Smooth muscle cell (in vitro differentiated cells): ENCODE measurements around the gene C1QTNF8. TPM values are rescaled to one million over a fixed set of nuclear protein-coding genes. Genes with fewer than 3 reads are reported as not detected.

Experiments used
- DNase-seq: peaks from one replicate; lab custom pipeline; 2025; ENCODE audit not compliant: unreplicated experiment; lab: John Stamatoyannopoulos, UW
- H2AFZ ChIP-seq: fragments of 200-600 bp; sonication (generic); 2 replicates; pipeline ENCODE4 v1.6.0; 2016; ENCODE audit warnings: antibody characterized with exemption, low read depth, mild to moderate bottlenecking
- H3F3A ChIP-seq: fragments of 200-600 bp; sonication (generic); 2 replicates; pipeline ENCODE4 v1.6.0; 2017; ENCODE audit warnings: antibody characterized with exemption, low read depth
- H3K27ac ChIP-seq: fragments of 200-600 bp; sonication (generic); 2 replicates; pipeline ENCODE4 v1.5.1; 2016; ENCODE audit warnings: low read depth, mild to moderate bottlenecking
- H3K27me3 ChIP-seq: fragments of 200-600 bp; sonication (generic); 2 replicates; pipeline ENCODE4 v1.6.1; 2016; ENCODE audit warnings: low read depth, mild to moderate bottlenecking
- H3K36me3 ChIP-seq: fragments of 200-600 bp; sonication (generic); 2 replicates; pipeline ENCODE4 v1.5.1; 2016; ENCODE audit warnings: low read depth
- H3K4me1 ChIP-seq: fragments of 200-600 bp; sonication (generic); 2 replicates; pipeline ENCODE4 v1.5.1; 2016; ENCODE audit warnings: low read depth
- H3K4me2 ChIP-seq: fragments of 200-600 bp; sonication (generic); 2 replicates; pipeline ENCODE4 v1.6.0; 2016; ENCODE audit warnings: mild to moderate bottlenecking
- H3K4me3 ChIP-seq: fragments of 200-600 bp; sonication (generic); 2 replicates; pipeline ENCODE4 v1.5.1; 2016; ENCODE audit warnings: mild to moderate bottlenecking
- H3K79me2 ChIP-seq: fragments of 200-600 bp; sonication (generic); 2 replicates; pipeline ENCODE4 v1.6.0; 2016; ENCODE audit warnings: low read depth, mild to moderate bottlenecking
- H3K9ac ChIP-seq: fragments of 200-600 bp; sonication (generic); 2 replicates; pipeline ENCODE4 v1.6.0; 2016; ENCODE audit warnings: low read depth
- H3K9me3 ChIP-seq: fragments of 200-600 bp; sonication (generic); replicated peaks from 2 replicates; pipeline ENCODE4 v1.5.1; 2016; ENCODE audit warnings: low read depth
- H4K20me1 ChIP-seq: fragments of 200-600 bp; sonication (generic); 2 replicates; pipeline ENCODE4 v1.6.0; 2016; ENCODE audit warnings: low read depth
- CTCF ChIP-seq: fragments of 200-600 bp; sonication (generic); IDR thresholded peaks from 2 replicates; pipeline ENCODE4 v1.5.1; 2017; ENCODE audit warnings: borderline replicate concordance, mild to moderate bottlenecking, antibody characterized with exemption; ENCODE audit not compliant: insufficient read depth, poor library complexity, severe bottlenecking
- WGBS: methylation state at CpG from one replicate; pipeline ENCODE4 v1.1.7; 2016; ENCODE audit warnings: low lambda C conversion rate; 5-methylcytosine and 5-hydroxymethylcytosine counted together
- polyA plus RNA-seq: library from polyadenylated mRNA; unstranded; fragments of >200 nt; fragmentation: Nextera tagmentation; extraction: Ambion mirVana; gene quantifications from 2 replicates; pipeline ENCODE4 v1.2.1, GENCODE V29; 2016
- total RNA-seq: library from RNA; depleted of rRNA; stranded (reverse); fragments of >200 nt; gene quantifications from 2 replicates; pipeline ENCODE4 v1.2.3, GENCODE V29; 2014

Gene C1QTNF8
- total and polyA plus RNA-seq, 2 experiments from 2014 or later: not detected

DNA sequence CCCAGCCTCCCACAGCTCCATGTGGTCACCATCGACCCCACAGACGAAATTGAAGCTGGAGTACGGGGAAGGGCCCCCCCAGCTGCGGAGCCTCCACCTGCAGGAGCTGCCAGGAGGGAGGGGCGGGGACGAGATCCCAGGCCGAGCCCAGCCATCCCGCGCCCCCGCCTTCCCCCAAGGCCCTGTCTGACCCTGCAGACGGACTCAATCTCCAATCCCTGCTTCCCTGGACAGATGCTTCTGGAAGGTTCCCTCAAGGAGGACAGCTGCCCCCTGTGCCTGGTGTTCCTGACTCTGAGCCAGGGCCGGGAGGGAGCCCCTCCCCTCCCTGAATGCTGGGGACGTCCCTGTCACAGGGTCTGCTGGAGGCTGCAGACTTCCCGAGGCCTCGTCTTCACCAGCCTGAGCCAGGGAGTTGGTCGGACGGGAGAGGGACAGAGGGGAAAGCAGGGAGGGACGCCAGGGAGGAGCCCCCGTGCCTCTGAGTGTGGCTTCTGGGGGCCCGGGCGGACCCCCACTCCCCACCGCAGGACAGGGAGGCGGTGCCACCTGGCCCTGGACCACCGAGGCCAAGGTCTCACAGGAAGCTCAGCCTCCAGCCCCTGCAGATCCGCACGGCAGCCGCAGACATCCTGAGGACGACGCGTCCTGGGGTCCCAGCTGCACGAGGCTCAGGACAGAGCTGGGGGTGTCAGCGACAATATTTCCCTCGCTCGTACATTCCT lies 21.3 kb upstream of the C1QTNF8 start:
- no peak for TF ChIP-seq CTCF
- H3K4me1 ChIP-seq: no peaks in the 10 kb centered on the region
- H3F3A ChIP-seq: no peaks in the 10 kb centered on the region
- H3K27me3 ChIP-seq: no peaks in the 10 kb centered on the region
- no peaks in the 10 kb centered on the region for H3K79me2 ChIP-seq
- no peak overlapping the region for H3K9ac ChIP-seq
- no peak overlapping the region for H2AFZ ChIP-seq
- 86% methylated on average over 31 of the region's 34 CpGs for WGBS
- H3K27ac ChIP-seq: no peak overlapping the region
- H3K4me2 ChIP-seq: no peak overlapping the region
- H4K20me1 ChIP-seq: no peaks in the 10 kb centered on the region
- no peaks in the 10 kb centered on the region for H3K36me3 ChIP-seq
- no peak for DNase-seq
- H3K4me3 ChIP-seq: no peak overlapping the region
- H3K9me3 ChIP-seq: no peaks in the 10 kb centered on the region

DNA sequence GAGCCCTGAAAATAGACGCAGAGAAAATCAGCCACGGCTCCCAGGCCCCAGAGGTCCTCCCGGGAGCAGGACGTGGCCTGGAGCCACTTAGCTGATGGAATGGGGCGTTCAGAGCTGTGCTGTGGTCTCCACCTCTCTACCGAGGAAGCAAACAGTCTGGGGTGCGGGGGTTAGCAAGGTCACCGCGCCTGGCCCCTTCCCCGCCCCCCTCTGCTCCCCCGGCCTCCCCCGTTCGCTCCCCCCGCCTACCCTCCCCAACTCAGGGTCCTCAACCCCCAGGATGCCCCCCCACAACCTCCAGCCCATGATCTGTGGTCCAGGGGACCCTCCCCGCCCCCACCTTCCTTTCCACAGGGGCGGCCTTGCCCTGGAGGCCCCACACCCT lies 20.6 kb upstream of the C1QTNF8 start:
- H3K27ac ChIP-seq: no peak overlapping the region
- H2AFZ ChIP-seq: no peak overlapping the region
- TF ChIP-seq CTCF: no peak
- H3K4me3 ChIP-seq: no peak overlapping the region
- no peaks in the 10 kb centered on the region for H3K9me3 ChIP-seq
- no peak overlapping the region for H3K9ac ChIP-seq
- H4K20me1 ChIP-seq: no peaks in the 10 kb centered on the region
- no peaks in the 10 kb centered on the region for H3K27me3 ChIP-seq
- H3F3A ChIP-seq: no peaks in the 10 kb centered on the region
- no peaks in the 10 kb centered on the region for H3K36me3 ChIP-seq
- no peak for DNase-seq
- H3K79me2 ChIP-seq: no peaks in the 10 kb centered on the region
- H3K4me1 ChIP-seq: no peaks in the 10 kb centered on the region
- WGBS: 88% methylated on average over 6 of the region's 16 CpGs
- no peak overlapping the region for H3K4me2 ChIP-seq

DNA sequence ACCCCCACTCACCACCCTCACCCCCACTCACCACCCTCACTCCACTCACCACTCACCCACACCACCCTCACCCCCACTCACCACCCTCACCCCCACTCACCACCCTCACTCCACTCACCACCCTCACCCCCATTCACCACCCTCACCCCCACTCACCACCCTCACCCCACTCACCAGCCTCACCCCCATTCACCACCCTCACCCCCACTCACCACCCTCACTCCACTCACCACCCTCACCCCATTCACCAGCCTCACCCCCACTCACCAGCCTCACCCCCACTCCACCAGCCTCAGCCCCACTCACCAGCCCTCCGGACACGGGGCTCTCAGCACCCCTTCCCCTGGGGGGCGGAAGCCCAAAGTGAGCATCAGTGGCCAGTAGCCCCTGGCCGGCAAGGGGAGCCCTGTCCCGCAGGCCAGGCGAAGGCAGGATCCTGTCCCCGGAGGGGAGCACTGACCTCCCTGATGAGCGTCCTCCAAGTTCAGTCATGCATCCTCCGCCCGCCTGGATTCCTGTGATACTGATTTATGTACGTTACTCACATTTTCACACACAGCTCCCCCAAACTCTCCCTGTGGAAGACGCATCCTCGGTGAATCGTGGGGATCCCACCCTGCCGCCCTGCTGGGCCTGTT lies 18.0 kb upstream of the C1QTNF8 start:
- no peak overlapping the region for H3K4me3 ChIP-seq
- no peaks in the 10 kb centered on the region for H3K27me3 ChIP-seq
- H3K9me3 ChIP-seq: no peaks in the 10 kb centered on the region
- H3K4me2 ChIP-seq: no peak overlapping the region
- no peak overlapping the region for H3K9ac ChIP-seq
- WGBS: 89% methylated on average over 15 of the region's 15 CpGs
- H3K27ac ChIP-seq: no peak overlapping the region
- no peaks in the 10 kb centered on the region for H4K20me1 ChIP-seq
- no peaks in the 10 kb centered on the region for H3K4me1 ChIP-seq
- TF ChIP-seq CTCF: no peak
- H3K79me2 ChIP-seq: no peaks in the 10 kb centered on the region
- H3F3A ChIP-seq: no peaks in the 10 kb centered on the region
- no peaks in the 10 kb centered on the region for H3K36me3 ChIP-seq
- no peak for DNase-seq
- no peak overlapping the region for H2AFZ ChIP-seq
